ENCODE data around the gene LONP2.
A peak's percentile ranks its signal among the peaks of the same experiment; 100 is the strongest.
"Not testable (repeated sequence)": the region's sequence is repeated elsewhere in the genome, so short reads cannot be mapped to it uniquely, and the experiment has no call there.

Gene LONP2

GRCh38 chr16:48352648-48353390 lies 108.7 kb downstream of the LONP2 start:
- Histone ChIP-seq H3K27ac (no peak overlapping the region), H3K36me3 (ENCODE audit: control insufficient read depth, insufficient read depth, low read length) (no peaks in the 10 kb centered on the region), H3K4me2 (ENCODE audit: low read length) (no peak overlapping the region), H3K27me3 (ENCODE audit: control insufficient read depth, insufficient read depth, low read length) (no peaks in the 10 kb centered on the region), H3K9me3 (ENCODE audit: control insufficient read depth, low read length) (no peaks in the 10 kb centered on the region), H3K4me1 (no peaks in the 10 kb centered on the region), H3K79me2 (peaks cover 3% of the 10 kb centered on the region), H3K9ac (no peak overlapping the region), H2AFZ (no peak overlapping the region), H3K4me3 (ENCODE audit: low read depth, low read length) (no peak overlapping the region)
- TF ChIP-seq CTCF (IDR thresholded peaks at IDR 0.05): no peak

- Histone ChIP-seq H3K9ac (no peak overlapping the region), H3K4me1 (no peaks in the 10 kb centered on the region), H3K36me3 (ENCODE audit: control insufficient read depth, insufficient read depth, low read length) (no peaks in the 10 kb centered on the region)
Observed at GRCh38 chr16:48353565-48354163, 109.6 kb downstream of the LONP2 start.

GRCh38 chr16:48354385-48354784 lies 110.3 kb downstream of the LONP2 start:
- H3K27me3 ChIP-seq (ENCODE audit: control insufficient read depth, insufficient read depth, low read length); H3K4me1 ChIP-seq; H3K9ac ChIP-seq; H3K4me3 ChIP-seq (ENCODE audit: low read depth, low read length); H3K27ac ChIP-seq; H3K9me3 ChIP-seq (ENCODE audit: control insufficient read depth, low read length); H3K4me2 ChIP-seq (ENCODE audit: low read length); H2AFZ ChIP-seq; H3K36me3 ChIP-seq (ENCODE audit: control insufficient read depth, insufficient read depth, low read length): not testable (repeated sequence)
- H3K79me2 ChIP-seq: peaks cover 13% of the 10 kb centered on the region

More at GRCh38 chr16:48353565-48354163, 109.6 kb downstream of the LONP2 start:
- Histone ChIP-seq H3K27ac (no peak overlapping the region), H3K9me3 (ENCODE audit: control insufficient read depth, low read length) (no peaks in the 10 kb centered on the region), H3K27me3 (ENCODE audit: control insufficient read depth, insufficient read depth, low read length) (no peaks in the 10 kb centered on the region), H3K4me2 (ENCODE audit: low read length) (no peak overlapping the region), H3K4me3 (ENCODE audit: low read depth, low read length) (no peak overlapping the region), H2AFZ (no peak overlapping the region), H3K79me2 (peaks cover 6% of the 10 kb centered on the region)
- peak; percentile 80 for TF ChIP-seq CTCF (IDR thresholded peaks at IDR 0.05)

- Histone ChIP-seq H3K4me1 (no peaks in the 10 kb centered on the region), H3K36me3 (ENCODE audit: control insufficient read depth, insufficient read depth, low read length) (no peaks in the 10 kb centered on the region), H3K27me3 (ENCODE audit: control insufficient read depth, insufficient read depth, low read length) (no peaks in the 10 kb centered on the region), H3K4me3 (ENCODE audit: low read depth, low read length) (no peak overlapping the region), H3K79me2 (peaks cover 21% of the 10 kb centered on the region), H2AFZ (no peak overlapping the region), H3K27ac (no peak overlapping the region), H3K4me2 (ENCODE audit: low read length) (no peak overlapping the region), H3K9me3 (ENCODE audit: control insufficient read depth, low read length) (no peaks in the 10 kb centered on the region), H3K9ac (no peak overlapping the region)
- no peak for TF ChIP-seq CTCF (IDR thresholded peaks at IDR 0.05)
Observed at GRCh38 chr16:48354877-48355855, 111.1 kb downstream of the LONP2 start.
